ENCODE results near the gene MRPS18C. TPM values are rescaled to one million over a fixed set of nuclear protein-coding genes. Genes with fewer than 3 reads are reported as not detected.
A peak's percentile ranks its signal among the peaks of the same experiment; 100 is the strongest.

MRPS18C gene
- total and polyA plus RNA-seq, 9 of the 15 experiments (the other 6 are each of a cell fraction or from before 2014, with no cell fraction given), result 54.3 to 390 (median 138) TPM

- Histone ChIP-seq H3K36me3 (ENCODE audit: control insufficient read depth, insufficient read depth, low read length) (peaks cover 3% of the 10 kb centered on the region; the same call in 1 of the 3 replicates), H3K79me2 (ENCODE audit: control insufficient read depth, insufficient read depth, low read length) (peaks cover 21% of the 10 kb centered on the region), H3K9ac (ENCODE audit: insufficient read depth in 1 of 2, low read depth in 2 of 2, low read length in 2 of 2) (peak overlapping the region in 1 of 2 experiments; percentile 49; a peak in 2 of 4 replicates), H3K27me3 (ENCODE audit: control insufficient read depth in 2 of 2, insufficient read depth in 2 of 2, low read length in 2 of 2) (no peaks in the 10 kb centered on the region), H3K9me1 (ENCODE audit: control insufficient read depth, insufficient read depth, low read length) (no peaks in the 10 kb centered on the region), H3K9me3 (replicated peaks; ENCODE audit: control insufficient read depth, insufficient read depth, low read depth, low read length) (no peaks in the 10 kb centered on the region), H3K4me2 (ENCODE audit: insufficient read depth, low read length) (peak overlapping the region; percentile 58), H3K27ac (ENCODE audit: extremely low read depth, low read depth, low read length) (peak overlapping the region; percentile 66), H3K4me3 (no peak overlapping the region), H2AFZ (ENCODE audit: low read depth, low read length) (peak overlapping the region; percentile 75), H3K4me1 (replicated peaks in 1 of 2; ENCODE audit: control insufficient read depth in 2 of 2, insufficient read depth in 2 of 2, low read length in 2 of 2) (peaks cover 19 to 37% of the 10 kb centered on the region in 2 experiments), H4K20me1 (replicated peaks; ENCODE audit: control insufficient read depth, insufficient read depth, low read length) (no peaks in the 10 kb centered on the region)
- FAIRE-seq, result peak; percentile 29
- peak; percentile 22 for ATAC-seq
- peak in 2 of 4 experiments; percentile 54 to 70 for DNase-seq (ENCODE audit: extremely low read depth in 1 of 4, low spot score in 3 of 4)
- intact Hi-C loops (cut with micrococcal nuclease), result no loop called here
- no TSS peak for BruUV-seq (replicated peaks)
- WGBS (ENCODE audit: insufficient coverage, low coverage, missing lambda C conversion rate), result 3% methylated on average over 3 of the region's 3 CpGs
- in situ Hi-C loops (cut with MboI), result no loop called here
- POLR2A ChIA-PET, result interaction anchor here (0.6 to 1.4 kb wide), 4 partner anchors 9 to 1156 kb away, joined by 3 to 5 read pairs (median 4); no protein-coding TSS in a partner anchor
- CTCF ChIA-PET (ENCODE audit: low intra/inter-chr PET ratio), result no interaction called here
- TF ChIP-seq HDAC3 (IDR thresholded peaks at IDR 0.05; ENCODE audit: borderline replicate concordance, partially characterized antibody) (no peak), NBN (IDR thresholded peaks at IDR 0.05; ENCODE audit: low read depth) (0 out of 2 replicates have a peak, but pooled peaks have one; percentile 23), DPF2 (IDR thresholded peaks at IDR 0.05) (peak; percentile 70), EP300 (IDR thresholded peaks at IDR 0.05; ENCODE audit: low read length) (peak; percentile 60), ARID4B (CRISPR knock-in tag; IDR thresholded peaks at IDR 0.05) (no peak), SMARCB1 (IDR thresholded peaks at IDR 0.05; ENCODE audit: insufficient read length, low read depth) (no peak), ID3 (CRISPR knock-in tag; IDR thresholded peaks at IDR 0.05) (no peak), ID3 (tag; IDR thresholded peaks at IDR 0.05) (no peak), ARID1B (IDR thresholded peaks at IDR 0.05) (peak; percentile 83), ETV5 (CRISPR knock-in tag; IDR thresholded peaks at IDR 0.05; ENCODE audit: low read depth) (no peak), ATF3 (IDR thresholded peaks at IDR 0.05) (peak; percentile 84), ATF3 (CRISPR knock-in tag; conservative IDR thresholded peaks at IDR 0.05) (no peak), TAL1 (IDR thresholded peaks at IDR 0.05) (peak; percentile 69), ATF1 (CRISPR knock-in tag; IDR thresholded peaks at IDR 0.05) (no peak), ATF1 (tag; IDR thresholded peaks at IDR 0.05) (peak; percentile 36), ZSCAN29 (IDR thresholded peaks at IDR 0.05) (no peak), MECOM (CRISPR knock-in tag; IDR thresholded peaks at IDR 0.05) (peak; percentile 52; the same call in 1 of the 2 replicates), PURB (CRISPR knock-in tag; IDR thresholded peaks at IDR 0.05; ENCODE audit: low read depth) (no peak)
Measured at GRCh38 chr4:83486457-83487129, 30.7 kb downstream of the MRPS18C start.
